Kasumi-1 (cell line): ENCODE data around the gene OPN3.

Source experiments
- DNase-seq, 2 experiments: peaks; one replicate each; lab custom pipeline; 2025; lab: John Stamatoyannopoulos, UW

The OPN3 gene

GRCh38 chr1:241590719-241591118 lies 49.5 kb downstream of the OPN3 start:
- no peak for DNase-seq

- DNase-seq, result no peak
Measured at GRCh38 chr1:241589521-241589920, 50.6 kb downstream of the OPN3 start.

GRCh38 chr1:241586905-241587512 lies 53.2 kb downstream of the OPN3 start:
- DNase-seq, result no peak

- no peak for DNase-seq
Measured at GRCh38 chr1:241582921-241583321, 57.2 kb downstream of the OPN3 start.

GRCh38 chr1:241579434-241579833 lies 60.7 kb downstream of the OPN3 start:
- no peak for DNase-seq

GRCh38 chr1:241574154-241574553 lies 66.0 kb downstream of the OPN3 start:
- DNase-seq, result no peak

- no peak for DNase-seq
Measured at GRCh38 chr1:241569848-241570247, 70.3 kb downstream of the OPN3 start.

GRCh38 chr1:241560849-241561187 lies 79.4 kb downstream of the OPN3 start:
- no peak for DNase-seq

GRCh38 chr1:241560146-241560848 lies 79.9 kb downstream of the OPN3 start:
- DNase-seq, result peak; percentile 25 to 33

GRCh38 chr1:241557551-241558193 lies 82.5 kb downstream of the OPN3 start:
- DNase-seq, result no peak

GRCh38 chr1:241557031-241557430 lies 83.1 kb downstream of the OPN3 start:
- DNase-seq, result no peak

GRCh38 chr1:241555526-241555925 lies 84.6 kb downstream of the OPN3 start:
- no peak for DNase-seq

- peak in 1 of 2 experiments; percentile 6 for DNase-seq
Measured at GRCh38 chr1:241553886-241554592, 86.1 kb downstream of the OPN3 start.

GRCh38 chr1:241551759-241552638 lies 88.2 kb downstream of the OPN3 start:
- peak; percentile 83 to 87 for DNase-seq

GRCh38 chr1:241550318-241550717 lies 89.9 kb downstream of the OPN3 start:
- no peak for DNase-seq

GRCh38 chr1:241548008-241548407 lies 92.2 kb downstream of the OPN3 start:
- no peak for DNase-seq
